Liver (tissue), 9 donors: Measurements from ENCODE around the gene TSPAN5. TPM values are rescaled to one million over a fixed set of nuclear protein-coding genes. Genes with fewer than 3 reads are reported as not detected.

Experiments
- DNase-seq: peaks from one replicate; pipeline ENCODE4 v3.0.0-alpha.2; 2017; ENCODE audit warnings: low spot score
- H3K27ac ChIP-seq, 2 donors: one replicate each; pipeline ENCODE4 v1.7.0; 2013; ENCODE audit warnings: inconsistent platforms in 2 of 2, low read length in 2 of 2, control low read depth in 1 of 2, low read depth in 1 of 2, mild to moderate bottlenecking in 1 of 2
- H3K27me3 ChIP-seq, 4 donors: one replicate each; pipeline versions ENCODE4 v1.6.1 to v1.7.0; 2013; ENCODE audit warnings: low read length in 3 of 4, inconsistent platforms in 1 of 4, mild to moderate bottlenecking in 1 of 4, moderate library complexity in 1 of 4; ENCODE audit not compliant: control insufficient read depth in 4 of 4, insufficient read depth in 4 of 4
- H3K36me3 ChIP-seq, 4 donors: one replicate each; pipeline versions ENCODE4 v1.6.1 to v1.7.0; 2013; ENCODE audit warnings: low read length in 3 of 4, mild to moderate bottlenecking in 3 of 4, low read depth in 1 of 4, moderate library complexity in 1 of 4; ENCODE audit not compliant: control insufficient read depth in 4 of 4, insufficient read depth in 3 of 4
- H3K4me1 ChIP-seq, 4 donors: one replicate each; pipeline versions ENCODE4 v1.6.1 to v1.7.0; 2013; ENCODE audit warnings: low read length in 3 of 4, mild to moderate bottlenecking in 3 of 4, moderate library complexity in 1 of 4; ENCODE audit not compliant: control insufficient read depth in 4 of 4, insufficient read depth in 4 of 4
- H3K4me3 ChIP-seq, 3 donors: one replicate each; pipeline versions ENCODE4 v1.6.1 to v1.7.0; 2013; ENCODE audit warnings: low read length in 3 of 3, control low read depth in 1 of 3, low read depth in 1 of 3, mild to moderate bottlenecking in 1 of 3
- H3K9ac ChIP-seq, 2 donors: one replicate each; pipeline ENCODE4 v1.7.0; 2013; ENCODE audit warnings: low read length in 2 of 2, mild to moderate bottlenecking in 2 of 2, moderate library complexity in 2 of 2, control low read depth in 1 of 2, low read depth in 1 of 2
- H3K9me3 ChIP-seq, 4 donors: one replicate each; pipeline versions ENCODE4 v1.6.1 to v1.7.0; 2013; ENCODE audit warnings: low read length in 3 of 4; ENCODE audit not compliant: control insufficient read depth in 4 of 4
- ATF3 ChIP-seq: IDR thresholded peaks from 2 replicates; pipeline ENCODE4 v1.6.1; 2016; ENCODE audit warnings: antibody characterized with exemption
- EGR1 ChIP-seq, 2 donors: IDR thresholded peaks; 2 replicates each; pipeline ENCODE4 v1.6.1; 2016 to 2018; ENCODE audit warnings: antibody characterized with exemption in 2 of 2, low read depth in 2 of 2
- FOXA1 ChIP-seq: IDR thresholded peaks from 2 replicates; pipeline ENCODE4 v1.6.1; 2016; ENCODE audit warnings: antibody characterized with exemption
- FOXA2 ChIP-seq: IDR thresholded peaks from 2 replicates; pipeline ENCODE4 v1.6.1; 2016; ENCODE audit warnings: antibody characterized with exemption
- GABPA ChIP-seq, 2 donors: IDR thresholded peaks in 1 of 2; conservative IDR thresholded peaks in 1 of 2; 2 replicates each; pipeline ENCODE4 v1.6.1; 2016; ENCODE audit warnings: antibody characterized with exemption in 2 of 2, mild to moderate bottlenecking in 1 of 2, moderate library complexity in 1 of 2
- HNF4A ChIP-seq, 2 donors: conservative IDR thresholded peaks; 2 replicates each; pipeline ENCODE4 v1.6.1; 2016; ENCODE audit warnings: antibody characterized with exemption in 2 of 2, mild to moderate bottlenecking in 2 of 2
- HNF4G ChIP-seq: IDR thresholded peaks from 2 replicates; pipeline ENCODE4 v1.6.1; 2016; ENCODE audit warnings: antibody characterized with exemption
- JUND ChIP-seq, 2 donors: IDR thresholded peaks; 2 replicates each; pipeline ENCODE4 v1.6.1; 2016; ENCODE audit warnings: antibody characterized with exemption in 2 of 2
- NR2F2 ChIP-seq: IDR thresholded peaks from 2 replicates; pipeline ENCODE4 v1.6.1; 2016; ENCODE audit warnings: antibody characterized with exemption
- RAD21 ChIP-seq, 2 donors: IDR thresholded peaks; 2 replicates each; pipeline ENCODE4 v1.6.1; 2016; ENCODE audit warnings: antibody characterized with exemption in 2 of 2, mild to moderate bottlenecking in 2 of 2
- RXRA ChIP-seq, 2 donors: IDR thresholded peaks; 2 replicates each; pipeline ENCODE4 v1.6.1; 2017 to 2018; ENCODE audit warnings: antibody characterized with exemption in 2 of 2, mild to moderate bottlenecking in 1 of 2
- SP1 ChIP-seq: IDR thresholded peaks from 2 replicates; pipeline ENCODE4 v1.6.1; 2018; ENCODE audit warnings: antibody characterized with exemption, mild to moderate bottlenecking
- TAF1 ChIP-seq: conservative IDR thresholded peaks from 2 replicates; pipeline ENCODE4 v1.6.1; 2016; ENCODE audit warnings: antibody characterized with exemption, mild to moderate bottlenecking
- YY1 ChIP-seq: IDR thresholded peaks from 2 replicates; pipeline ENCODE4 v1.6.1; 2016; ENCODE audit warnings: antibody characterized with exemption, mild to moderate bottlenecking
- WGBS: extraction: QIAGEN DNeasy Blood & Tissue Kit; methylation state at CpG from one replicate; pipeline ENCODE4 v1.1.7; 2013; 5-methylcytosine and 5-hydroxymethylcytosine counted together
- polyA plus RNA-seq, 2 donors: library from polyadenylated mRNA; stranded (reverse) in 1 of 2; unstranded in 1 of 2; fragments of 200-250 nt in 1 of 2; fragments of >200 nt in 1 of 2; fragmentation: Nextera tagmentation in 1 of 2; extraction: Ambion mirVana in 1 of 2; gene quantifications; one replicate each; pipeline versions ENCODE4 v1.2.1 to v1.2.3, GENCODE V29; 2013 to 2015
- total RNA-seq, 2 donors: library from RNA; depleted of rRNA; stranded (reverse); fragments of >200 nt; gene quantifications; one replicate each; pipeline ENCODE4 v1.2.3, GENCODE V29; 2014
- TF ChIP-seq, protein P1 (sequence below): IDR thresholded peaks from 2 replicates; pipeline ENCODE4 v1.6.1; 2016; ENCODE audit warnings: antibody characterized with exemption
- TF ChIP-seq, protein P2 (sequence below): fragments of 150-350 bp; IDR thresholded peaks from 2 replicates; pipeline ENCODE4 v1.5.1; 2017; ENCODE audit warnings: improper control_type of control experiment, low read depth, low read length; ENCODE audit not compliant: missing input control
- TF ChIP-seq, protein P3 (sequence below): IDR thresholded peaks from 2 replicates; pipeline ENCODE4 v1.6.1; 2016; ENCODE audit warnings: antibody characterized with exemption, mild to moderate bottlenecking
- TF ChIP-seq, protein P4 (sequence below): IDR thresholded peaks from 2 replicates; pipeline ENCODE4 v1.6.1; 2016; ENCODE audit warnings: antibody characterized with exemption
- donor health status: healthy.
- donor health status: healthy.
- donor health status: healthy.
- donor health status: healthy.
- donor health status: healthy.

Gene TSPAN5
- total and polyA plus RNA-seq, 4 donors = 0.36 to 54.0 (median 0.63) TPM

DNA sequence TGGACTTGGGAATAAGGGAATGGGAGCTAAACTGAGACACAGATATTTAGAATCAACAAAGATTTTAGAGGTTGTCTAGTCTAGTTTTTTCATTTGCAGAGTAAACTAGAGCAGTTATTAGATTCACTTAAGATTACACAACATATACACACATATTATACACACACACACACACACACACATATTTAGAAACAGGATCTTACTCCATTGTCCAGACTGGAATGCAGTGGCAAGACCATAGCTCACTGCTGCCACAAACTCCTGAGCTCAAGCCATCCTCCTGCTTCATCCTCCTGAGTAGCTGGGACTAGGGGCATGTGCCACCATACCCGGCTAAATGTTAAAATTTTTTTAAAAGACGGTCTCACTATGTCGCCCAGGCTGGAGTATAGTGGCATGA lies 127.8 kb downstream of the TSPAN5 start (continued):
- TF ChIP-seq FOXA1 = no peak

- Histone ChIP-seq H3K4me3 (no peak overlapping the region), H3K27ac (no peak overlapping the region), H3K27me3 (no peaks in the 10 kb centered on the region), H3K9me3 (no peaks in the 10 kb centered on the region), H3K4me1 (no peaks in the 10 kb centered on the region), H3K9ac (no peak overlapping the region), H3K36me3 (no peaks in the 10 kb centered on the region)
- WGBS = 86% methylated on average over 2 of the region's 2 CpGs
- no peak for DNase-seq
- TF ChIP-seq, protein P1, sequence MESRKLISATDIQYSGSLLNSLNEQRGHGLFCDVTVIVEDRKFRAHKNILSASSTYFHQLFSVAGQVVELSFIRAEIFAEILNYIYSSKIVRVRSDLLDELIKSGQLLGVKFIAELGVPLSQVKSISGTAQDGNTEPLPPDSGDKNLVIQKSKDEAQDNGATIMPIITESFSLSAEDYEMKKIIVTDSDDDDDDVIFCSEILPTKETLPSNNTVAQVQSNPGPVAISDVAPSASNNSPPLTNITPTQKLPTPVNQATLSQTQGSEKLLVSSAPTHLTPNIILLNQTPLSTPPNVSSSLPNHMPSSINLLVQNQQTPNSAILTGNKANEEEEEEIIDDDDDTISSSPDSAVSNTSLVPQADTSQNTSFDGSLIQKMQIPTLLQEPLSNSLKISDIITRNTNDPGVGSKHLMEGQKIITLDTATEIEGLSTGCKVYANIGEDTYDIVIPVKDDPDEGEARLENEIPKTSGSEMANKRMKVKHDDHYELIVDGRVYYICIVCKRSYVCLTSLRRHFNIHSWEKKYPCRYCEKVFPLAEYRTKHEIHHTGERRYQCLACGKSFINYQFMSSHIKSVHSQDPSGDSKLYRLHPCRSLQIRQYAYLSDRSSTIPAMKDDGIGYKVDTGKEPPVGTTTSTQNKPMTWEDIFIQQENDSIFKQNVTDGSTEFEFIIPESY = no peak
- TF ChIP-seq YY1 (no peak), FOXA2 (no peak), JUND (IDR thresholded peaks at IDR 0.05) (no peak), ATF3 (no peak), RAD21 (IDR thresholded peaks at IDR 0.05) (no peak), TAF1 (no peak), EGR1 (IDR thresholded peaks at IDR 0.05; ENCODE audit: low read depth in 2 of 2) (no peak), NR2F2 (no peak), RXRA (IDR thresholded peaks at IDR 0.05) (no peak), HNF4G (no peak), FOXA1 (no peak), SP1 (no peak), HNF4A (conservative IDR thresholded peaks at IDR 0.05) (no peak), GABPA (IDR thresholded peaks at IDR 0.05 in 1 of 2, conservative IDR thresholded peaks at IDR 0.05 in 1 of 2) (no peak)
- TF ChIP-seq, protein P2, sequence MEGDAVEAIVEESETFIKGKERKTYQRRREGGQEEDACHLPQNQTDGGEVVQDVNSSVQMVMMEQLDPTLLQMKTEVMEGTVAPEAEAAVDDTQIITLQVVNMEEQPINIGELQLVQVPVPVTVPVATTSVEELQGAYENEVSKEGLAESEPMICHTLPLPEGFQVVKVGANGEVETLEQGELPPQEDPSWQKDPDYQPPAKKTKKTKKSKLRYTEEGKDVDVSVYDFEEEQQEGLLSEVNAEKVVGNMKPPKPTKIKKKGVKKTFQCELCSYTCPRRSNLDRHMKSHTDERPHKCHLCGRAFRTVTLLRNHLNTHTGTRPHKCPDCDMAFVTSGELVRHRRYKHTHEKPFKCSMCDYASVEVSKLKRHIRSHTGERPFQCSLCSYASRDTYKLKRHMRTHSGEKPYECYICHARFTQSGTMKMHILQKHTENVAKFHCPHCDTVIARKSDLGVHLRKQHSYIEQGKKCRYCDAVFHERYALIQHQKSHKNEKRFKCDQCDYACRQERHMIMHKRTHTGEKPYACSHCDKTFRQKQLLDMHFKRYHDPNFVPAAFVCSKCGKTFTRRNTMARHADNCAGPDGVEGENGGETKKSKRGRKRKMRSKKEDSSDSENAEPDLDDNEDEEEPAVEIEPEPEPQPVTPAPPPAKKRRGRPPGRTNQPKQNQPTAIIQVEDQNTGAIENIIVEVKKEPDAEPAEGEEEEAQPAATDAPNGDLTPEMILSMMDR = no peak
- TF ChIP-seq, protein P3, sequence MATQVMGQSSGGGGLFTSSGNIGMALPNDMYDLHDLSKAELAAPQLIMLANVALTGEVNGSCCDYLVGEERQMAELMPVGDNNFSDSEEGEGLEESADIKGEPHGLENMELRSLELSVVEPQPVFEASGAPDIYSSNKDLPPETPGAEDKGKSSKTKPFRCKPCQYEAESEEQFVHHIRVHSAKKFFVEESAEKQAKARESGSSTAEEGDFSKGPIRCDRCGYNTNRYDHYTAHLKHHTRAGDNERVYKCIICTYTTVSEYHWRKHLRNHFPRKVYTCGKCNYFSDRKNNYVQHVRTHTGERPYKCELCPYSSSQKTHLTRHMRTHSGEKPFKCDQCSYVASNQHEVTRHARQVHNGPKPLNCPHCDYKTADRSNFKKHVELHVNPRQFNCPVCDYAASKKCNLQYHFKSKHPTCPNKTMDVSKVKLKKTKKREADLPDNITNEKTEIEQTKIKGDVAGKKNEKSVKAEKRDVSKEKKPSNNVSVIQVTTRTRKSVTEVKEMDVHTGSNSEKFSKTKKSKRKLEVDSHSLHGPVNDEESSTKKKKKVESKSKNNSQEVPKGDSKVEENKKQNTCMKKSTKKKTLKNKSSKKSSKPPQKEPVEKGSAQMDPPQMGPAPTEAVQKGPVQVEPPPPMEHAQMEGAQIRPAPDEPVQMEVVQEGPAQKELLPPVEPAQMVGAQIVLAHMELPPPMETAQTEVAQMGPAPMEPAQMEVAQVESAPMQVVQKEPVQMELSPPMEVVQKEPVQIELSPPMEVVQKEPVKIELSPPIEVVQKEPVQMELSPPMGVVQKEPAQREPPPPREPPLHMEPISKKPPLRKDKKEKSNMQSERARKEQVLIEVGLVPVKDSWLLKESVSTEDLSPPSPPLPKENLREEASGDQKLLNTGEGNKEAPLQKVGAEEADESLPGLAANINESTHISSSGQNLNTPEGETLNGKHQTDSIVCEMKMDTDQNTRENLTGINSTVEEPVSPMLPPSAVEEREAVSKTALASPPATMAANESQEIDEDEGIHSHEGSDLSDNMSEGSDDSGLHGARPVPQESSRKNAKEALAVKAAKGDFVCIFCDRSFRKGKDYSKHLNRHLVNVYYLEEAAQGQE = no peak
- TF ChIP-seq, protein P4, sequence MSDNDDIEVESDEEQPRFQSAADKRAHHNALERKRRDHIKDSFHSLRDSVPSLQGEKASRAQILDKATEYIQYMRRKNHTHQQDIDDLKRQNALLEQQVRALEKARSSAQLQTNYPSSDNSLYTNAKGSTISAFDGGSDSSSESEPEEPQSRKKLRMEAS = no peak
Measured at GRCh38 chr4:98529970-98530569, 128.3 kb downstream of the TSPAN5 start.
